Natural killer cell (primary cell): Measurements from ENCODE around the gene PHF21A. TPM values are rescaled to one million over a fixed set of nuclear protein-coding genes. Genes with fewer than 3 reads are reported as not detected.

Experiments used
- ATAC-seq, 3 donors: fragments of 150-1000 bp in 2 of 3; fragments of 200-7000 bp in 1 of 3; cut with Tn5 transposase; 1 replicate in 1 of 3; 2 replicates in 2 of 3; pipeline ENCODE4 v1.10.0; 2021; ENCODE audit warnings: mild to moderate bottlenecking in 2 of 3, moderate library complexity in 2 of 3
- DNase-seq, 2 donors: peaks; one replicate each; pipeline versions ENCODE4 v3.0.0 to v3.0.0-alpha.2; 2013 to 2021; ENCODE audit warnings: mixed read lengths in 1 of 2
- H3K27ac ChIP-seq: one replicate; pipeline ENCODE4 v1.5.1; 2013; ENCODE audit warnings: mild to moderate bottlenecking, low read length
- H3K27me3 ChIP-seq: one replicate; pipeline ENCODE4 v1.6.1; 2013; ENCODE audit warnings: low read length; ENCODE audit not compliant: control insufficient read depth, insufficient read depth
- H3K36me3 ChIP-seq: one replicate; pipeline ENCODE4 v1.6.1; 2013; ENCODE audit warnings: low read length; ENCODE audit not compliant: control insufficient read depth, insufficient read depth
- H3K4me1 ChIP-seq: one replicate; pipeline ENCODE4 v1.6.1; 2013; ENCODE audit warnings: low read length; ENCODE audit not compliant: control insufficient read depth, insufficient read depth
- H3K4me3 ChIP-seq: one replicate; pipeline ENCODE4 v1.5.1; 2013; ENCODE audit warnings: low read length
- H3K9me3 ChIP-seq: one replicate; pipeline ENCODE4 v1.6.1; 2013; ENCODE audit warnings: low read length; ENCODE audit not compliant: control insufficient read depth, insufficient read depth
- H3K27ac Mint-ChIP-seq, 2 donors: one replicate each; pipeline ENCODE4 v1.8.0; 2022; ENCODE audit warnings: mild to moderate bottlenecking in 2 of 2, mixed read lengths in 2 of 2, moderate library complexity in 1 of 2
- H3K27me3 Mint-ChIP-seq, 2 donors: one replicate each; pipeline ENCODE4 v1.8.0; 2022; ENCODE audit warnings: low read depth in 2 of 2, mixed read lengths in 2 of 2
- H3K36me3 Mint-ChIP-seq: one replicate; pipeline ENCODE4 v1.8.0; 2022; ENCODE audit warnings: mixed read lengths
- H3K4me1 Mint-ChIP-seq, 2 donors: one replicate each; pipeline ENCODE4 v1.8.0; 2022; ENCODE audit warnings: mixed read lengths in 2 of 2
- H3K4me3 Mint-ChIP-seq: one replicate; pipeline ENCODE4 v1.8.0; 2022; ENCODE audit warnings: mild to moderate bottlenecking, moderate library complexity, mixed read lengths
- H3K9me3 Mint-ChIP-seq, 2 donors: one replicate each; pipeline ENCODE4 v1.8.0; 2022; ENCODE audit warnings: mixed read lengths in 2 of 2
- WGBS: methylation state at CpG from one replicate; pipeline ENCODE4 v1.1.7; 2013; ENCODE audit warnings: missing lambda C conversion rate; ENCODE audit not compliant: insufficient coverage; 5-methylcytosine and 5-hydroxymethylcytosine counted together
- intact Hi-C: fragments of 100-400 bp; cut with micrococcal nuclease; formaldehyde crosslinking; loops from one replicate; pipeline ENCODE4 v1.14.2; 2022
- total RNA-seq, 4 donors: library from RNA; stranded (reverse); fragments of 120-200 nt in 1 of 4; gene quantifications; one replicate each; pipeline versions ENCODE4 v1.2.3 to v1.2.4, GENCODE V29; 2013 to 2022
- TF ChIP-seq, protein P1 (sequence below): fragments of 200-600 bp; IDR thresholded peaks from one replicate; pipeline ENCODE4 v1.8.0; 2022; ENCODE audit warnings: antibody characterized with exemption

The PHF21A gene
- total RNA-seq, 3 donors from 2014 or later (not counting 1 experiment from before 2014, with no cell fraction given): 138 to 147 (median 139) TPM

GRCh38 chr11:45926536-45927331 lies 194.5 kb downstream of the PHF21A start:
- H3K4me3 ChIP-seq: no peak overlapping the region
- Mint-ChIP-seq H3K4me1 (peaks cover 36 to 41% of the 10 kb centered on the region in 2 donors), H3K9me3 (no peaks in the 10 kb centered on the region), H3K27me3 (peaks cover 6% of the 10 kb centered on the region in 2 donors), H3K27ac (no peak overlapping the region), H3K36me3 (no peaks in the 10 kb centered on the region), H3K4me3 (no peak overlapping the region)
- H3K9me3 ChIP-seq: no peaks in the 10 kb centered on the region
- no peaks in the 10 kb centered on the region for H3K36me3 ChIP-seq
- TF ChIP-seq, protein P1, sequence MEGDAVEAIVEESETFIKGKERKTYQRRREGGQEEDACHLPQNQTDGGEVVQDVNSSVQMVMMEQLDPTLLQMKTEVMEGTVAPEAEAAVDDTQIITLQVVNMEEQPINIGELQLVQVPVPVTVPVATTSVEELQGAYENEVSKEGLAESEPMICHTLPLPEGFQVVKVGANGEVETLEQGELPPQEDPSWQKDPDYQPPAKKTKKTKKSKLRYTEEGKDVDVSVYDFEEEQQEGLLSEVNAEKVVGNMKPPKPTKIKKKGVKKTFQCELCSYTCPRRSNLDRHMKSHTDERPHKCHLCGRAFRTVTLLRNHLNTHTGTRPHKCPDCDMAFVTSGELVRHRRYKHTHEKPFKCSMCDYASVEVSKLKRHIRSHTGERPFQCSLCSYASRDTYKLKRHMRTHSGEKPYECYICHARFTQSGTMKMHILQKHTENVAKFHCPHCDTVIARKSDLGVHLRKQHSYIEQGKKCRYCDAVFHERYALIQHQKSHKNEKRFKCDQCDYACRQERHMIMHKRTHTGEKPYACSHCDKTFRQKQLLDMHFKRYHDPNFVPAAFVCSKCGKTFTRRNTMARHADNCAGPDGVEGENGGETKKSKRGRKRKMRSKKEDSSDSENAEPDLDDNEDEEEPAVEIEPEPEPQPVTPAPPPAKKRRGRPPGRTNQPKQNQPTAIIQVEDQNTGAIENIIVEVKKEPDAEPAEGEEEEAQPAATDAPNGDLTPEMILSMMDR: no peak
- intact Hi-C loops: no loop called here
- DNase-seq (no peak), ATAC-seq (no peak)
- H3K27ac ChIP-seq: no peak overlapping the region
- WGBS: 95% methylated on average over 12 of the region's 12 CpGs
- H3K4me1 ChIP-seq: peaks cover 63% of the 10 kb centered on the region
- peaks cover 6% of the 10 kb centered on the region for H3K27me3 ChIP-seq

DNA sequence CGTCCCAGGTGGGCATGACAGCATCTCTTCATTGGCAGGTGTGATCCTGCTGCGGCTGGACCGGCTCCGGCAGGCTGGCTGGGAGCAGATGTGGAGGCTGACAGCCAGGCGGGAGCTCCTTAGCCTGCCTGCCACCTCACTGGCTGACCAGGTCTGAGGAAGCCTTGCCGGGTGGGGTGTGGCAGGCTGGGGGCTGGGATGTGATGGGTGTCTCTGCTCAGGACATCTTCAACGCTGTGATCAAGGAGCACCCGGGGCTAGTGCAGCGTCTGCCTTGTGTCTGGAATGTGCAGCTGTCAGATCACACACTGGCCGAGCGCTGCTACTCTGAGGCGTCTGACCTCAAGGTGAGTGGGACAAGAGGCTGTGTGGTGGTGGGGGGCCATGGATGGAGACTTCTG lies 195.3 kb downstream of the PHF21A start:
- H3K27me3 Mint-ChIP-seq: peaks cover 6 to 10% of the 10 kb centered on the region in 2 donors
- no peak overlapping the region for H3K4me3 ChIP-seq
- DNase-seq: no peak
- peaks cover 7% of the 10 kb centered on the region for H3K27me3 ChIP-seq
- no peaks in the 10 kb centered on the region for H3K36me3 ChIP-seq
- no peak overlapping the region for H3K4me3 Mint-ChIP-seq
- no peak overlapping the region for H3K27ac Mint-ChIP-seq
- ATAC-seq: no peak
- H3K4me1 Mint-ChIP-seq: peaks cover 29 to 39% of the 10 kb centered on the region in 2 donors
- H3K27ac ChIP-seq: no peak overlapping the region
- peaks cover 59% of the 10 kb centered on the region for H3K4me1 ChIP-seq
- 96% methylated on average over 12 of the region's 12 CpGs for WGBS
- H3K36me3 Mint-ChIP-seq: no peaks in the 10 kb centered on the region
- intact Hi-C loops: no loop called here
- no peaks in the 10 kb centered on the region for H3K9me3 Mint-ChIP-seq
- no peaks in the 10 kb centered on the region for H3K9me3 ChIP-seq
- TF ChIP-seq, protein P1: no peak

- H3K9me3 ChIP-seq: no peaks in the 10 kb centered on the region
- TF ChIP-seq, protein P1: no peak
- H3K36me3 ChIP-seq: no peaks in the 10 kb centered on the region
- H3K27me3 Mint-ChIP-seq: peaks cover 6 to 10% of the 10 kb centered on the region in 2 donors
- no peaks in the 10 kb centered on the region for H3K36me3 Mint-ChIP-seq
- H3K27ac ChIP-seq: no peak overlapping the region
- H3K27ac Mint-ChIP-seq: no peak overlapping the region
- 85% methylated on average over 2 of the region's 3 CpGs for WGBS
- H3K9me3 Mint-ChIP-seq: no peaks in the 10 kb centered on the region
- intact Hi-C loops: no loop called here
- H3K4me1 ChIP-seq: peaks cover 56% of the 10 kb centered on the region
- H3K4me1 Mint-ChIP-seq: peaks cover 25 to 35% of the 10 kb centered on the region in 2 donors
- DNase-seq (no peak), ATAC-seq (no peak)
- H3K4me3 ChIP-seq: no peak overlapping the region
- H3K4me3 Mint-ChIP-seq: no peak overlapping the region
- peaks cover 7% of the 10 kb centered on the region for H3K27me3 ChIP-seq
Observed at GRCh38 chr11:45925550-45925949, 195.7 kb downstream of the PHF21A start.
